Motor neuron (in vitro differentiated cells): ENCODE data around the gene RNF212. TPM values are rescaled to one million over a fixed set of nuclear protein-coding genes. Genes with fewer than 3 reads are reported as not detected.
A peak's percentile ranks its signal among the peaks of the same experiment; 100 is the strongest.

ENCODE experiments used
- ATAC-seq, 8 experiments: fragments of 200-7000 bp; cut with Tn5 transposase; replicated peaks in 6 of 8; 2 replicates each; pipeline ENCODE4 v1.8.0; 2021; ENCODE audit warnings: mild to moderate bottlenecking in 8 of 8, moderate library complexity in 8 of 8
- H3K27ac ChIP-seq, 2 donors: fragments of 250-450 bp; sonication (Bioruptor Pico); 2 replicates each; pipeline ENCODE4 v1.9.0; 2021; ENCODE audit warnings: antibody characterized with exemption in 2 of 2, mild to moderate bottlenecking in 2 of 2, moderate library complexity in 1 of 2
- H3K4me1 ChIP-seq, 2 donors: fragments of 250-450 bp; sonication (Bioruptor Pico); replicated peaks in 1 of 2; 2 replicates each; pipeline ENCODE4 v1.6.1; 2021; ENCODE audit warnings: antibody characterized with exemption in 2 of 2, mild to moderate bottlenecking in 2 of 2, moderate library complexity in 1 of 2
- H3K4me3 ChIP-seq, 5 donors: fragments of 250-450 bp; sonication (Bioruptor Pico); 2 replicates each; pipeline ENCODE4 v1.9.0; 2021; ENCODE audit warnings: antibody characterized with exemption in 5 of 5, mild to moderate bottlenecking in 5 of 5, moderate library complexity in 4 of 5
- WGBS, 10 experiments: fragments of 450-650 bp; shearing (Covaris generic); methylation state at CpG; one replicate each; pipeline ENCODE4 v1.0.0; 2022; 5-methylcytosine and 5-hydroxymethylcytosine counted together
- in situ Hi-C, 9 experiments: fragments of 400-800 bp; cut with MboI; loops; one replicate each; pipeline ENCODE4 v1.15.0; 2021; ENCODE audit warnings: low sequenced_read_pairs in 9 of 9, low pct_unique_long_range_greater_than_20kb in 2 of 9; ENCODE audit not compliant: unreplicated experiment in 9 of 9
- total RNA-seq, 8 experiments: library from RNA; unstranded; fragments of 300-600 nt; gene quantifications; 2 replicates each; pipeline versions ENCODE4 v1.2.3 to v1.2.4, GENCODE V29; 2022

The RNF212 gene
- total RNA-seq, 8 experiments from 2014 or later: 0.70 to 9.4 (median 4.8) TPM

GRCh38 chr4:1111259-1111809 lies 2.0 kb downstream of the RNF212 start:
- peaks cover 4 to 6% of the 10 kb centered on the region in 2 donors for H3K4me1 ChIP-seq
- H3K27ac ChIP-seq: no peak overlapping the region
- WGBS, 10 experiments: 20 to 96% (median 63%) methylated on average over 1 to 5 of the region's 8 CpGs; no CpG with 5 or more reads in 5 of the 10 experiments
- peak in 2 of 8 experiments; percentile 53 to 69 for ATAC-seq
- H3K4me3 ChIP-seq: no peak overlapping the region
- in situ Hi-C loops: no loop called here

GRCh38 chr4:1109898-1110506 lies 3.4 kb downstream of the RNF212 start:
- H3K4me3 ChIP-seq: no peak overlapping the region
- WGBS, 10 experiments: 39 to 77% (median 48%) methylated on average over 2 to 8 of the region's 8 CpGs
- ATAC-seq: peak in 3 of 8 experiments; percentile 34 to 68 (median 53)
- in situ Hi-C loops: no loop called here
- H3K4me1 ChIP-seq: peaks cover 4 to 6% of the 10 kb centered on the region in 2 donors
- H3K27ac ChIP-seq: no peak overlapping the region

GRCh38 chr4:1109333-1109732 lies 4.0 kb downstream of the RNF212 start:
- ATAC-seq: no peak
- WGBS, 10 experiments: 71 to 100% (median 83%) methylated on average over 1 of the region's 2 CpGs; no CpG with 5 or more reads in 5 of the 10 experiments
- Histone ChIP-seq H3K4me1 (peaks cover 4 to 9% of the 10 kb centered on the region in 2 donors), H3K4me3 (no peak overlapping the region), H3K27ac (no peak overlapping the region)
- in situ Hi-C loops: no loop called here

- H3K27ac ChIP-seq: no peak overlapping the region
- 31 to 82% (median 62%) methylated on average over 2 to 9 of the region's 10 CpGs; no CpG with 5 or more reads in 3 of the 10 experiments for WGBS, 10 experiments
- in situ Hi-C loops: no loop called here
- H3K4me1 ChIP-seq: peaks cover 0 to 10% of the 10 kb centered on the region in 2 donors
- no peak overlapping the region for H3K4me3 ChIP-seq
- peak in 1 of 8 experiments; percentile 5 for ATAC-seq
Measured at GRCh38 chr4:1105662-1106061, 7.7 kb downstream of the RNF212 start.

GRCh38 chr4:1105067-1105466 lies 8.3 kb downstream of the RNF212 start:
- Histone ChIP-seq H3K4me1 (peaks cover 0 to 10% of the 10 kb centered on the region in 2 donors), H3K27ac (no peak overlapping the region), H3K4me3 (no peak overlapping the region)
- peak in 5 of 8 experiments; percentile 60 to 75 (median 71) for ATAC-seq
- 0 to 90% (median 80%) methylated on average over 1 to 7 of the region's 12 CpGs; no CpG with 5 or more reads in 3 of the 10 experiments for WGBS, 10 experiments
- in situ Hi-C loops: no loop called here

GRCh38 chr4:1104647-1105046 lies 8.7 kb downstream of the RNF212 start:
- WGBS, 10 experiments: 78 to 81% methylated on average over 4 to 5 of the region's 8 CpGs; no CpG with 5 or more reads in 8 of the 10 experiments
- peaks cover 0 to 10% of the 10 kb centered on the region in 2 donors for H3K4me1 ChIP-seq
- peak in 2 of 8 experiments; percentile 16 to 22 for ATAC-seq
- H3K27ac ChIP-seq: no peak overlapping the region
- in situ Hi-C loops: no loop called here
- no peak overlapping the region for H3K4me3 ChIP-seq

GRCh38 chr4:1099684-1100335 lies 13.6 kb downstream of the RNF212 start:
- Histone ChIP-seq H3K4me1 (peaks cover 0 to 5% of the 10 kb centered on the region in 2 donors), H3K27ac (no peak overlapping the region), H3K4me3 (no peak overlapping the region)
- in situ Hi-C loops: no loop called here
- WGBS, 10 experiments: 63 to 96% (median 92%) methylated on average over 1 to 27 of the region's 27 CpGs
- no peak for ATAC-seq

GRCh38 chr4:1099270-1099669 lies 14.1 kb downstream of the RNF212 start:
- H3K4me3 ChIP-seq: no peak overlapping the region
- WGBS, 10 experiments: 60 to 96% (median 90%) methylated on average over 2 to 9 of the region's 9 CpGs; no CpG with 5 or more reads in 1 of the 10 experiments

GRCh38 chr4:1098311-1098925 lies 14.9 kb downstream of the RNF212 start:
- 53 to 100% (median 94%) methylated on average over 1 to 6 of the region's 8 CpGs; no CpG with 5 or more reads in 1 of the 10 experiments for WGBS, 10 experiments
- ATAC-seq: no peak
- in situ Hi-C loops: no loop called here
- H3K4me1 ChIP-seq: no peaks in the 10 kb centered on the region
- no peak overlapping the region for H3K4me3 ChIP-seq
- no peak overlapping the region for H3K27ac ChIP-seq

More at GRCh38 chr4:1099270-1099669, 14.1 kb downstream of the RNF212 start:
- ATAC-seq: no peak
- H3K4me1 ChIP-seq: peaks cover 0 to 4% of the 10 kb centered on the region in 2 donors
- H3K27ac ChIP-seq: no peak overlapping the region
- in situ Hi-C loops: no loop called here

- Histone ChIP-seq H3K4me1 (no peaks in the 10 kb centered on the region), H3K4me3 (no peak overlapping the region), H3K27ac (no peak overlapping the region)
- in situ Hi-C loops: no loop called here
- no peak for ATAC-seq
- WGBS, 10 experiments: 67 to 100% (median 83%) methylated on average over 1 to 4 of the region's 9 CpGs; no CpG with 5 or more reads in 3 of the 10 experiments
Measured at GRCh38 chr4:1097553-1097952, 15.8 kb downstream of the RNF212 start.

GRCh38 chr4:1096841-1097240 lies 16.5 kb downstream of the RNF212 start:
- Histone ChIP-seq H3K4me1 (no peaks in the 10 kb centered on the region), H3K27ac (no peak overlapping the region), H3K4me3 (no peak overlapping the region)
- WGBS, 10 experiments: 86 to 100% (median 90%) methylated on average over 1 to 4 of the region's 5 CpGs; no CpG with 5 or more reads in 5 of the 10 experiments
- in situ Hi-C loops: no loop called here
- ATAC-seq: no peak

GRCh38 chr4:1094336-1094690 lies 19.1 kb downstream of the RNF212 start:
- Histone ChIP-seq H3K4me3 (no peak overlapping the region), H3K4me1 (no peaks in the 10 kb centered on the region), H3K27ac (no peak overlapping the region)
- in situ Hi-C loops: no loop called here
- ATAC-seq: no peak
- WGBS, 10 experiments: 100% methylated on average over 2 of the region's 6 CpGs; no CpG with 5 or more reads in 9 of the 10 experiments
